GM23248 (cell line): ENCODE measurements around the gene PARP16. TPM values are rescaled to one million over a fixed set of nuclear protein-coding genes. Genes with fewer than 3 reads are reported as not detected.
"Not testable (repeated sequence)": the region's sequence is repeated elsewhere in the genome, so short reads cannot be mapped to it uniquely, and the experiment has no call there.

Experiments used
- DNase-seq: peaks from one replicate; pipeline ENCODE4 v3.0.0-alpha.2; 2015
- H2AFZ ChIP-seq: fragments of 200-600 bp; sonication (generic); 2 replicates; pipeline ENCODE4 v1.6.1; 2016; ENCODE audit warnings: antibody characterized with exemption
- H3F3A ChIP-seq: fragments of 200-600 bp; sonication (generic); 2 replicates; pipeline ENCODE4 v1.6.1; 2016; ENCODE audit warnings: mild to moderate bottlenecking, antibody characterized with exemption, mixed run types; ENCODE audit not compliant: insufficient read depth
- H3K27ac ChIP-seq: fragments of 200-600 bp; sonication (generic); 2 replicates; pipeline ENCODE4 v1.5.1; 2016; ENCODE audit warnings: mild to moderate bottlenecking
- H3K27me3 ChIP-seq: fragments of 200-600 bp; sonication (generic); replicated peaks from 2 replicates; pipeline ENCODE4 v1.6.1; 2016; ENCODE audit warnings: mild to moderate bottlenecking; ENCODE audit not compliant: insufficient read depth
- H3K36me3 ChIP-seq: fragments of 200-600 bp; sonication (generic); 2 replicates; pipeline ENCODE4 v1.6.1; 2016; ENCODE audit warnings: low read depth, mild to moderate bottlenecking
- H3K4me1 ChIP-seq: fragments of 200-600 bp; sonication (generic); 2 replicates; pipeline ENCODE4 v1.6.1; 2016; ENCODE audit warnings: mild to moderate bottlenecking; ENCODE audit not compliant: insufficient read depth
- H3K4me2 ChIP-seq: fragments of 200-600 bp; sonication (generic); one replicate; pipeline ENCODE4 v1.6.1; 2016; ENCODE audit warnings: mild to moderate bottlenecking; ENCODE audit not compliant: unreplicated experiment
- H3K4me3 ChIP-seq: fragments of 200-600 bp; sonication (generic); 2 replicates; pipeline ENCODE4 v1.5.1; 2016; ENCODE audit warnings: mild to moderate bottlenecking
- H3K79me2 ChIP-seq: fragments of 200-600 bp; sonication (generic); 2 replicates; pipeline ENCODE4 v1.6.1; 2016; ENCODE audit warnings: mild to moderate bottlenecking; ENCODE audit not compliant: insufficient read depth
- H3K9ac ChIP-seq: fragments of 200-600 bp; sonication (generic); 2 replicates; pipeline ENCODE4 v1.6.1; 2016; ENCODE audit warnings: mild to moderate bottlenecking
- H3K9me2 ChIP-seq: fragments of 200-600 bp; sonication (generic); 2 replicates; pipeline ENCODE4 v1.6.1; 2016; ENCODE audit warnings: mixed run types, mild to moderate bottlenecking, moderate library complexity; ENCODE audit not compliant: insufficient read depth
- H3K9me3 ChIP-seq: fragments of 200-600 bp; sonication (generic); one replicate; pipeline ENCODE4 v1.6.1; 2017; ENCODE audit warnings: low read depth
- H4K20me1 ChIP-seq: fragments of 200-600 bp; sonication (generic); 2 replicates; pipeline ENCODE4 v1.6.0; 2016; ENCODE audit not compliant: insufficient read depth
- EZH2 ChIP-seq: fragments of 200-600 bp; sonication (generic); IDR thresholded peaks from 2 replicates; pipeline ENCODE4 v1.6.1; 2018; ENCODE audit warnings: antibody characterized with exemption, mild to moderate bottlenecking; ENCODE audit not compliant: insufficient read depth, poor library complexity, severe bottlenecking
- EZH2phosphoT487 ChIP-seq: fragments of 200-600 bp; sonication (generic); IDR thresholded peaks from 2 replicates; pipeline ENCODE4 v1.6.1; 2018; ENCODE audit warnings: antibody characterized with exemption, moderate library complexity, mild to moderate bottlenecking, low read depth; ENCODE audit not compliant: insufficient read depth
- WGBS, 2 experiments: methylation state at CpG; one replicate each; pipeline ENCODE4 v1.1.6; 2015 to 2017; ENCODE audit warnings: low lambda C conversion rate in 2 of 2, low coverage in 1 of 2; ENCODE audit errors: missing lambda C conversion rate in 2 of 2; 5-methylcytosine and 5-hydroxymethylcytosine counted together
- in situ Hi-C: fragments of 300-500 bp; cut with MboI; formaldehyde crosslinking; loops from 2 replicates; pipeline ENCODE4 v1.15.0; 2020
- polyA plus RNA-seq: library from polyadenylated mRNA; unstranded; fragments of >200 nt; fragmentation: Nextera tagmentation; extraction: Ambion mirVana; gene quantifications from 2 replicates; pipeline ENCODE4 v1.2.1, GENCODE V29; 2016
- total RNA-seq: library from RNA; depleted of rRNA; stranded (reverse); fragments of >200 nt; shearing (Covaris generic); gene quantifications from 2 replicates; pipeline ENCODE4 v1.2.3, GENCODE V29; 2014

PARP16 gene
- total and polyA plus RNA-seq, 2 experiments from 2014 or later, result 5.6 to 7.7 TPM

- no peaks in the 10 kb centered on the region for H3K9me3 ChIP-seq
- WGBS, 2 experiments, result 95 to 97% methylated on average over 3 of the region's 3 CpGs
- no peaks in the 10 kb centered on the region for H3K9me2 ChIP-seq
- no peak for DNase-seq
- H3K4me3 ChIP-seq, result no peak overlapping the region
- no peak overlapping the region for H3K27ac ChIP-seq
- in situ Hi-C loops, result no loop called here
- H3K4me2 ChIP-seq, result no peak overlapping the region
- no peaks in the 10 kb centered on the region for H3K27me3 ChIP-seq
- H3F3A ChIP-seq, result no peaks in the 10 kb centered on the region
- no peak for TF ChIP-seq EZH2
- no peak for TF ChIP-seq EZH2phosphoT487
- H3K4me1 ChIP-seq, result no peaks in the 10 kb centered on the region
- no peaks in the 10 kb centered on the region for H3K79me2 ChIP-seq
- H3K36me3 ChIP-seq, result no peaks in the 10 kb centered on the region
- no peak overlapping the region for H2AFZ ChIP-seq
- no peaks in the 10 kb centered on the region for H4K20me1 ChIP-seq
- H3K9ac ChIP-seq, result no peak overlapping the region
Measured at GRCh38 chr15:65232520-65232919, 54.2 kb downstream of the PARP16 start.

- DNase-seq, result no peak
- no peaks in the 10 kb centered on the region for H3K9me2 ChIP-seq
- 80% methylated on average over 10 of the region's 10 CpGs for WGBS, 2 experiments
- H3K9ac ChIP-seq, result no peak overlapping the region
- H4K20me1 ChIP-seq, result no peaks in the 10 kb centered on the region
- no peaks in the 10 kb centered on the region for H3F3A ChIP-seq
- H2AFZ ChIP-seq, result no peak overlapping the region
- in situ Hi-C loops, result no loop called here
- H3K4me2 ChIP-seq, result no peak overlapping the region
- no peaks in the 10 kb centered on the region for H3K4me1 ChIP-seq
- no peaks in the 10 kb centered on the region for H3K79me2 ChIP-seq
- no peak overlapping the region for H3K27ac ChIP-seq
- H3K36me3 ChIP-seq, result no peaks in the 10 kb centered on the region
- H3K4me3 ChIP-seq, result no peak overlapping the region
- no peaks in the 10 kb centered on the region for H3K27me3 ChIP-seq
- H3K9me3 ChIP-seq, result no peaks in the 10 kb centered on the region
- TF ChIP-seq EZH2 (no peak), EZH2phosphoT487 (no peak)
Measured at GRCh38 chr15:65231306-65231705, 55.4 kb downstream of the PARP16 start.

- H3K9me3 ChIP-seq, H3K9me2 ChIP-seq, H3K4me1 ChIP-seq, H3K4me3 ChIP-seq, in situ Hi-C loops, H3K27me3 ChIP-seq, H3K36me3 ChIP-seq, H3K79me2 ChIP-seq, H3F3A ChIP-seq, H3K9ac ChIP-seq, H4K20me1 ChIP-seq, H2AFZ ChIP-seq, H3K4me2 ChIP-seq, DNase-seq, H3K27ac ChIP-seq: not testable (repeated sequence)
- 60 to 82% methylated on average over 2 to 6 of the region's 10 CpGs for WGBS, 2 experiments
Measured at GRCh38 chr15:65226901-65227300, 59.8 kb downstream of the PARP16 start.

- Histone ChIP-seq H4K20me1 (no peaks in the 10 kb centered on the region), H3K4me3 (no peak overlapping the region), H3K4me1 (no peaks in the 10 kb centered on the region), H3K9me2 (no peaks in the 10 kb centered on the region), H3F3A (no peaks in the 10 kb centered on the region), H3K27me3 (no peaks in the 10 kb centered on the region), H2AFZ (no peak overlapping the region), H3K9me3 (no peaks in the 10 kb centered on the region), H3K27ac (no peak overlapping the region), H3K9ac (no peak overlapping the region), H3K36me3 (no peaks in the 10 kb centered on the region), H3K79me2 (no peaks in the 10 kb centered on the region), H3K4me2 (no peak overlapping the region)
- in situ Hi-C loops, result no loop called here
- 78 to 92% methylated on average over 3 of the region's 3 CpGs for WGBS, 2 experiments
- TF ChIP-seq EZH2phosphoT487 (no peak), EZH2 (no peak)
- DNase-seq, result no peak
Measured at GRCh38 chr15:65226221-65226620, 60.5 kb downstream of the PARP16 start.

GRCh38 chr15:65223996-65224395 lies 62.7 kb downstream of the PARP16 start:
- Histone ChIP-seq H3K9ac (no peak overlapping the region), H3K36me3 (no peaks in the 10 kb centered on the region), H3K27ac (no peak overlapping the region), H3K4me2 (no peak overlapping the region), H3K4me3 (no peak overlapping the region), H3K9me3 (no peaks in the 10 kb centered on the region), H2AFZ (no peak overlapping the region), H4K20me1 (no peaks in the 10 kb centered on the region), H3F3A (no peaks in the 10 kb centered on the region), H3K79me2 (no peaks in the 10 kb centered on the region), H3K4me1 (no peaks in the 10 kb centered on the region), H3K27me3 (no peaks in the 10 kb centered on the region), H3K9me2 (no peaks in the 10 kb centered on the region)
- in situ Hi-C loops, result no loop called here
- TF ChIP-seq EZH2 (no peak), EZH2phosphoT487 (no peak)
- 76 to 77% methylated on average over 6 of the region's 6 CpGs for WGBS, 2 experiments
- no peak for DNase-seq
